ENCODE measurements around the gene GDF9. TPM values are rescaled to one million over a fixed set of nuclear protein-coding genes. Genes with fewer than 3 reads are reported as not detected.
A peak's percentile ranks its signal among the peaks of the same experiment; 100 is the strongest.
"Not testable (repeated sequence)": the region's sequence is repeated elsewhere in the genome, so short reads cannot be mapped to it uniquely, and the experiment has no call there.

Gene GDF9
- total RNA-seq, 2 donors from 2014 or later = 0.09 to 3.2 TPM

DNA sequence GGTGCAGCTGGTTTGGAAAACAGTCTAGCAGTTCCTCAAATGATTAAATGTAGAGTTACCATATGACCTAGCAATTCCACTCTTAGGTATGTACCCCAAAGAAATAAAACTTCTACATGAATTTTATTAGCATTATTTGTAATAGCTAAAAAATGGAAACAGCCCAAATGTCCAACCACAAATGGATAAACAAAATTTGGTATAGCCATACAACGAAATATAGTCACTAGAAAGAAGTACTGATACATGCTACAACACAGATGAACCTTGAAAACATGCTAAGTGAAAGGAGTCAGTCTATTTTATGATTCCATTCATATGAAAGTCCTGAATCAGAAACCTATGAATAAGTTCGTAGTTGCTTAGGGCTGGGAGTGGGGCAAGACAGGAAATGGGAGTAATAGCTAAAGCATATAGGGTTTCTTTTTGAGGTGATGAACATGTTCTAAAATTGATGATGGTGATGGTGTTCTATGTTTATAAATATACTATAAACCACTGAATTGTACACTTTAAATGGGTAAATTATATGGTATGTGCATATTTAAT, 6.3 kb downstream of the GDF9 start:
- intact Hi-C loops (cut with DNase I) = no loop called here
- H3K27ac ChIP-seq = no peak overlapping the region
- TF ChIP-seq, protein P1, sequence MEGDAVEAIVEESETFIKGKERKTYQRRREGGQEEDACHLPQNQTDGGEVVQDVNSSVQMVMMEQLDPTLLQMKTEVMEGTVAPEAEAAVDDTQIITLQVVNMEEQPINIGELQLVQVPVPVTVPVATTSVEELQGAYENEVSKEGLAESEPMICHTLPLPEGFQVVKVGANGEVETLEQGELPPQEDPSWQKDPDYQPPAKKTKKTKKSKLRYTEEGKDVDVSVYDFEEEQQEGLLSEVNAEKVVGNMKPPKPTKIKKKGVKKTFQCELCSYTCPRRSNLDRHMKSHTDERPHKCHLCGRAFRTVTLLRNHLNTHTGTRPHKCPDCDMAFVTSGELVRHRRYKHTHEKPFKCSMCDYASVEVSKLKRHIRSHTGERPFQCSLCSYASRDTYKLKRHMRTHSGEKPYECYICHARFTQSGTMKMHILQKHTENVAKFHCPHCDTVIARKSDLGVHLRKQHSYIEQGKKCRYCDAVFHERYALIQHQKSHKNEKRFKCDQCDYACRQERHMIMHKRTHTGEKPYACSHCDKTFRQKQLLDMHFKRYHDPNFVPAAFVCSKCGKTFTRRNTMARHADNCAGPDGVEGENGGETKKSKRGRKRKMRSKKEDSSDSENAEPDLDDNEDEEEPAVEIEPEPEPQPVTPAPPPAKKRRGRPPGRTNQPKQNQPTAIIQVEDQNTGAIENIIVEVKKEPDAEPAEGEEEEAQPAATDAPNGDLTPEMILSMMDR (IDR thresholded peaks at IDR 0.05) = no peak
- TF ChIP-seq POLR2AphosphoS5 (IDR thresholded peaks at IDR 0.05) = no peak
- no peak for TF ChIP-seq POLR2A (IDR thresholded peaks at IDR 0.05)
- H3K4me3 ChIP-seq = no peak overlapping the region
- no peaks in the 10 kb centered on the region for H3K4me1 ChIP-seq (replicated peaks)
- H3K36me3 ChIP-seq = no peaks in the 10 kb centered on the region
- DNase-seq (ENCODE audit: low spot score) = no peak
- 96% methylated on average over 2 of the region's 2 CpGs for WGBS
- no peaks in the 10 kb centered on the region for H3K27me3 ChIP-seq (replicated peaks; ENCODE audit: insufficient read depth)
- H3K9me3 ChIP-seq = no peaks in the 10 kb centered on the region

DNA sequence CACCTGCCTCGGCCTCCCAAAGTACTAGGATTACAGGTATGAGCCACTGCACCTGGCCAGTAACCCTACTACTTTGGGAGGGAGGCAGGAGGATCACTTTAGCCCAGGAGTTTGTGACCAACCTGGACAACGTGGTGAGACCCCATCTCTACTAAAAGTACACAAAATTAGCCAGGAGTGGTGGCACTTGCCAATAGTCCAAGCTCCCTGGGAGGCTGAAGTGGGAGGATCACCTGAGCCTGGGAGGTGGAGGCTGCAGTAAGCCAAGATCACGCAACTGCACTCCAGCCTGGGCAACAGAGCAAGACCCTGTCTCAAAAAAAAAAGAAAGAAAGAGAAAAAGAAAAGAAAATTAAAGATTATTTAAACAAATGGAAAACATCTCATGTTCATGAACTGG, 10.3 kb downstream of the GDF9 start:
- no peak overlapping the region for H3K27ac ChIP-seq
- intact Hi-C loops (cut with DNase I) = no loop called here
- TF ChIP-seq POLR2AphosphoS5 (IDR thresholded peaks at IDR 0.05) = no peak
- TF ChIP-seq POLR2A (IDR thresholded peaks at IDR 0.05) = no peak
- TF ChIP-seq, protein P1 (IDR thresholded peaks at IDR 0.05) = no peak
- no peaks in the 10 kb centered on the region for H3K36me3 ChIP-seq
- H3K9me3 ChIP-seq = no peaks in the 10 kb centered on the region
- H3K4me1 ChIP-seq (replicated peaks) = no peaks in the 10 kb centered on the region
- no peak for DNase-seq (ENCODE audit: low spot score)
- H3K27me3 ChIP-seq (replicated peaks; ENCODE audit: insufficient read depth) = no peaks in the 10 kb centered on the region
- WGBS = 92% methylated on average over 3 of the region's 3 CpGs
- H3K4me3 ChIP-seq = no peak overlapping the region

DNA sequence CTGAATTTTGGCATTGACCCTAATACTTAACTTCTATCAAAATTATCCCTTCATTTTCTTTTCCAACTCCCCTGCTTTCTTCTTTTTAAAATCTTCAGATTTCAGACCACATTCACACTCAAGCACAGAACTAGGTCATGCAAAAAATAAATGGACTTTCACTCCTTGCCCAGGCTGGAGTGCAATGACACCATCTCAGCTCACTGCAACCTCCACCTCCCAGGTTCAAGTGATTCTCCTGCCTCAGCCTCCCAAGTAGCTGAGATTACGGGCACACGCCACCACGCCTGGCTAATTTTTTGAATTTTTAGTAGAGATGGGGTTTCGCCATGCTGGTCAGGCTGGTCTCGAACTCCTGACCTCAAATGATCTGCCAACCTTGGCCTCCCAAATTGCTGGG, 11.3 kb downstream of the GDF9 start:
- H3K36me3 ChIP-seq; H3K4me1 ChIP-seq (replicated peaks); DNase-seq (ENCODE audit: low spot score); H3K27me3 ChIP-seq (replicated peaks; ENCODE audit: insufficient read depth); intact Hi-C loops (cut with DNase I); H3K27ac ChIP-seq; H3K4me3 ChIP-seq; H3K9me3 ChIP-seq: not testable (repeated sequence)
- WGBS = 97% methylated on average over 5 of the region's 5 CpGs

DNA sequence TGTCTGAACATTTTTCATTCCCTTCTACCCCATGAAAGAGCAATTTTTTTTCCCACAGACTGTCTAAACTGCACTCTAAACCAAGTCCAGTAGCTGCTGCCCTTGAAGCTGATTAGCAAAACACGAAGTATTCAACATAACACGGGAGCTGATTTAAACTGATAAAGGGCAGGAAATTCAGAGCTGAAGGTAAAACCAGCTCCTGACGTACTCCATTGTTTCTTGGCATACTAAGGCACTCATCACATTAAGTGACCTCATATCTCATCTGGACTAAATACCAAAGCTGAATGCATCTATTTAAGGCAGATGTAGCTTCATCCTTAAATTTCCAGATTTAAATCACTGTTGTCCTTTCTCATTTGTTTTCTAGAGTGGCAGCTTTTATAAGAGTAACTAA, 12.0 kb downstream of the GDF9 start:
- TF ChIP-seq, protein P1 (IDR thresholded peaks at IDR 0.05) = no peak
- TF ChIP-seq POLR2AphosphoS5 (IDR thresholded peaks at IDR 0.05) (no peak), POLR2A (IDR thresholded peaks at IDR 0.05) (no peak)
- intact Hi-C loops (cut with DNase I) = no loop called here
- H3K36me3 ChIP-seq = no peaks in the 10 kb centered on the region
- no peak overlapping the region for H3K4me3 ChIP-seq
- no peaks in the 10 kb centered on the region for H3K4me1 ChIP-seq (replicated peaks)
- DNase-seq (ENCODE audit: low spot score) = no peak
- peak overlapping the region; percentile 2 to 60 for H3K27ac ChIP-seq
- H3K9me3 ChIP-seq = no peaks in the 10 kb centered on the region
- WGBS = 22% methylated on average over 3 of the region's 3 CpGs
- no peaks in the 10 kb centered on the region for H3K27me3 ChIP-seq (replicated peaks; ENCODE audit: insufficient read depth)

DNA sequence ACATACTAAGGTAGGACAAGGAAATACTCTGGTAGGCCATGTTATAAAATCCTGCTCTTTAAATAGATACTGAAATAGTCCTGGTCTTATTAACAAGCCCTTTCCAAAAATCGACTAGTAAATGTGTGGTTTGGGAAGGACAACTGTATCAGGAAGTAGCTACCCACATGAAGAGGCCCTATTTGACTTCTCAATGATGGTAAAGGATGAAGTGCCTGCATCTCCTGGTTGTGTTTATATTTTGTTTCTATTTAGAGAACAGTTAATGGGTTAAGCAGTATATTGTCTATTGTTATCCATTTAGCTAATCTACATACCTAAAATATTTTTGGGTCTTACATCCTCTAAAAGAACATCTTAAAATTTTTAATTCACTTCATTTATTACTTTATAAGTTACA, 12.5 kb downstream of the GDF9 start:
- H3K4me3 ChIP-seq = no peak overlapping the region
- H3K9me3 ChIP-seq = no peaks in the 10 kb centered on the region
- H3K36me3 ChIP-seq = no peaks in the 10 kb centered on the region
- no peaks in the 10 kb centered on the region for H3K27me3 ChIP-seq (replicated peaks; ENCODE audit: insufficient read depth)
- TF ChIP-seq, protein P1 (IDR thresholded peaks at IDR 0.05) = no peak
- TF ChIP-seq POLR2AphosphoS5 (IDR thresholded peaks at IDR 0.05) (no peak), POLR2A (IDR thresholded peaks at IDR 0.05) (no peak)
- peak overlapping the region; percentile 15 to 60 for H3K27ac ChIP-seq
- DNase-seq (ENCODE audit: low spot score) = no peak
- 24% methylated on average over 1 of the region's 1 CpG for WGBS
- no peaks in the 10 kb centered on the region for H3K4me1 ChIP-seq (replicated peaks)
- intact Hi-C loops (cut with DNase I) = no loop called here

Measured in prostate gland (tissue), 2 donors.